UCSD-AML1 (cell line): ENCODE results near the gene IFTAP.
"Not testable (repeated sequence)": the region's sequence is repeated elsewhere in the genome, so short reads cannot be mapped to it uniquely, and the experiment has no call there.

Source experiments
- DNase-seq: peaks from one replicate; lab custom pipeline; 2025; ENCODE audit not compliant: unreplicated experiment; lab: John Stamatoyannopoulos, UW

The IFTAP gene

GRCh38 chr11:36635066-36635862, 41.0 kb downstream of the IFTAP start:
- DNase-seq = no peak

- no peak for DNase-seq
Measured at GRCh38 chr11:36638556-36638955, 44.3 kb downstream of the IFTAP start.

- no peak for DNase-seq
Measured at GRCh38 chr11:36657610-36658267, 63.4 kb downstream of the IFTAP start.

DNA sequence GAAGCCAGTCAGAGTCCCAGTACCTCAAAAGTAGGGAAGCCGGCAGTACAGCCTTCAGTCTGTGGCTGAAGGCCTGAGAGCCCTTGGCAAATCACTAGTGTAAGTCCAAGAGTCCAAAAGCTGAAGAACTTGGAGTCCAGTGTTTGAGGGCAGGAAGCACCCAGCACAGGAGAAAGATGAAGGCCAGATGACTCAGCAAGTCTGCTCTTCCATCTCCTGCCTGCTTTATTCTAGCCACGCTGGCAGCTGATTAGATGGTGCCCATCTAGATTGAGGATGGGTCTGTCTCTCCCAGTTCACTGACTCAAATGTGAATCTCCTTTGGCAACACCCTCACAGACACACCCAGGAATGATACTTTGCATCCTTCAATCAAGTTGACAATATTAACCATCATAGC, 67.1 kb downstream of the IFTAP start:
- DNase-seq = not testable (repeated sequence)

DNA sequence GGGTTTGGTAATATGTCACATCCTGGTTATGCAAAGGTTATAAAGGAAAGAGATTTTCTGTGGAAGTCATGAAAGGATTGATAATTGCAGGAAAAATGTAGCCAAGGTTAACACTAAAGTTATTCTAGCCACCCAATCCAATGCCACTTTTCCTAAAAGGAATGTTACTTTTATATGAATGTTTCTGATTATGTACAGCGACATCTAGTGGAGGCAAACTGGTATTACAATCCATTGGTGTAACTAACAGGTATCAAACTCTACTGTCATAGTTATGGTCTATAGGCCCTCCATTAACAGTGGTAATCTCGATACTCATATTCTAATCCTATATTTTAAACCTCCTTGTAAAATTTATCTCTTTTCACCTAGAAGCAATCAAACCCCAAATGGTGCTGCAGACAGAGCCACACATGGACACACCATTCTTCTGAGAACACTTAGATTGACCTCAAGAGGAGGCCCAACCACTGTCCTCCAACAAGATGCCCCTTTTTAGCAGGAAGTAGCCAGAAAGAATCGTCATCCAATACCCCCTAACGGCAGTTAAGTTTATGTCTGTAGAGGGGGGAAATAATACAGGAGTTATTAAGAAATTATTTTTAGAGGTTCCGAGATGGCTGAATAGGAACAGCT, 78.6 kb downstream of the IFTAP start:
- DNase-seq = no peak

DNA sequence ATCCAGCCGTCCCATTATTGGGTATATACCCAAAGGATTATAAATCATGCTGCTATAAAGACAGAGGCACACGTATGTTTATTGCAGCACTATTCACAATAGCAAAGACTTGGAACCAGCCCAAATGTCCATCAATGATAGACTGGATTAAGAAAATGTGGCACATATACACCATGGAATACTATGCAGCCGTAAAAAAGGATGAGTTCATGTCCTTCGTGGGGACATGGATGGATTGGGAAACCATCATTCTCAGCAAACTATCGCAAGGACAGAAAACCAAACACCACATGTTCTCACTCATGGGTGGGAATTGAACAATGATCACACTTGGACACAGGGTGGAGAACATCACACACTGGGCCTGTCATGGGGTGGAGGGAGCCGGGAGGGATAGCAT, 85.2 kb downstream of the IFTAP start:
- not testable (repeated sequence) for DNase-seq

DNA sequence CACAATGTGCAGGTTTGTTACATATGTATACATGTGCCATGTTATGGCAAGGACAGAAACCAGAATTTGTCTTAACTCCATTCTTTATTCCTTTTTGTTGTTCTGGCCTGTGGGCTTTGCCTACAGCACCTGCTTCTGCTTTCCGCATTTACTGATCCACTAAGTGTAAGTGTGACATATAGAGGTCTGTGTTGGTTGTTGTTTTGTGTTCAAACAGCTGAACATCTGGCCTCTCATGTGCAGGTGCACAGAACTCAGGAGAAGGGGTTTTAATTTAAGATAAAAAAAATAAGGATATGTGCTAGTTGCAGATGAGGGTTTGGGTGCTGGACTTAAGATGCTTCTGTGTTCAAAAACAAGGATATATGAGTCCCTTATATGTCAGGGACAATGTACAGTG, 89.5 kb downstream of the IFTAP start:
- DNase-seq = no peak

DNA sequence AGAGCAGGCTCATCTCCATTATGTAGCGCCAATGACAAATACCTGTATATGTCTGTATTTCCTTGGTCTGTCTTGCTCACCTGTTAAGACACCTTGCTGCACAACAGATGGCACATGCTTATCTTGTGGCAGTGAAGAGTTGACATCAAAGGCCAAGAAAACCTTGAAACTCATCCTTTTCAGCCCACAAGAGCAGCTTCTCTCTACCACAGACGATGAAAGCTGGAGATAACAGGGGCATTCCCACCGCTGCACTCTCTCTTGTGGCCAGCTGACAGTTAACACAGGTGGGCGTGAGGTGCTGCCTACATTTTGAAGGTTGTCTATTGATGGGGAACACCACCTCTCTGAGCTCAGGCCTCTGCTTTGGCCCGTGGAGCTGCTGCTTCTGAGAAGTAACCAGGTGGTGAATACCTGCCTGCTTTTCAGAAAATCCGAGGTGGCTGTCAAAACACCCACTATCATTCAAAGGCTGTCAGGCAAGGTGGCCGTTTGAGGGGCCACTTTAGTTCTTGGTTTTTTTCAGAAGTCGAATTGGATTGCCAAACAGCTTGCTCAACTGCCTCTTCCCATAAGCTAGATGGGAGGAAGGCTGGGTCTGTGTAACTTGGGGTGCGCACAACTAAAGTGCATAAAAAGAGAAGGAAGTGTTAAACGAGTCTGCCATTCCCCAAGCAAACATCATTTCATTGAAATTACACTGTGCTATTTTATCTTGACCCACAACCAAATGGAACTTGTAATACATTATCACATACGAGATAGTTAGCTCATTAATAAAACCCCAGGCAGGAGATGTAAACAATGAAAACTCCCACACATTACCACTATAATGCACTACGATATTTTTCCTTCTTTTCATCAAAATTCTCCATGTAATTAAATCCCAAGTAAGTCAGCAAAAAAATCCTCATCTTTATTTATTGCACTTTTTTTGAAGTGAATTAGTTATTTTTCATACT, 90.8 kb downstream of the IFTAP start:
- DNase-seq = no peak

GRCh38 chr11:36688132-36688531, 93.8 kb downstream of the IFTAP start:
- no peak for DNase-seq

DNA sequence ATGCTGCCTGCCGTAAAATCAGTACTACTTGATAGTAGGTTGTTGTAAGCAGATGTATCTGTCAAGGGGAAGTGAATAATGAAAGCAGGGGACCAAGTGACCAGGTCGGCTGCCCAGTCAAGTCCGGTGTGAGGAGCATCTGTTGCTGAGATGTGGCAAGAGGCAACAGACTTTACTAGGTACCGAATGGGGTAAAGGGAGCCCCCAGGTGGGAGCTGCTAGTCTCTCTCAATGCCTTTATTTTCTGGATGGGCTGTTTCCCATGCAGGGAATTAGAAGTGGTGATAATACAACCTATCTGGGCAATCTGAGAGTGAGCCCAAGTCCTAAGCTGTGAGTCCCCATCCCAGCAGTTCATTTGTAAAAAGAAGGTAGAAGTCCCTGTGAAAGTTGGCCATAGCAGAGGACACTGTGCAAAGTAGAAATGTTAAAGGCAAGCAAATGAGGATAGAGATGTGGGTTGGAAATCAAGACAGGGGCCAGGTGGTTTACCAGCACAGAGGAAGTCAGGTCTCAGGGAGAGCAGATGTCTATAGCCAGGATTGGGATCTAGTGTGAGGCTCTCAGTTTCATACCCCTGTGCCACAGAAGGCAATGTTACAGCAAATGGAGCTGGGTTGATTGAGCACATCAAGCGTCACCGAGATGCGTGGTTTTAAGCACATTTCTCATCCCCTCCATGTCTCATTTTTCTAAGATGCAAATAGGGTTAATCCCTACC, 94.4 kb downstream of the IFTAP start:
- no peak for DNase-seq

- DNase-seq = no peak
Measured at GRCh38 chr11:36689442-36689841, 95.1 kb downstream of the IFTAP start.

DNA sequence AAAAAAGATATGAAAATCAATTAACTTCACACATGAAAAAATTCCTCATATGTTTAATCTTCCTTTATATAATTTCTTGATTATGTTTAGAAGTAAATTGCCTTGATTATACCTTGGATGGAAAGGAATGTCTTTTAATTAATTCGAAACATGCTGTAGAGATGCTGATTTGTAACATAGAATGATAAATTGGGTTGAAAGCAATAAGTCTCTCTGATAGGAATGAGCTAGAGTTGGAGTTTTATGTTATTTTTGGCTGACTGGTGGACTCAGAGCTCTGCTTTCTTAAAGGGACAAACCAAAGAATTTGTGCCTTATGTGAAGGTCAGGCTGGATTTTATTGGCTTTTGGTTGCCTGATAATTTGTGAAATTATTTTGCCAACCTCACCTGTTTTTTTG, 98.4 kb downstream of the IFTAP start:
- no peak for DNase-seq

DNA sequence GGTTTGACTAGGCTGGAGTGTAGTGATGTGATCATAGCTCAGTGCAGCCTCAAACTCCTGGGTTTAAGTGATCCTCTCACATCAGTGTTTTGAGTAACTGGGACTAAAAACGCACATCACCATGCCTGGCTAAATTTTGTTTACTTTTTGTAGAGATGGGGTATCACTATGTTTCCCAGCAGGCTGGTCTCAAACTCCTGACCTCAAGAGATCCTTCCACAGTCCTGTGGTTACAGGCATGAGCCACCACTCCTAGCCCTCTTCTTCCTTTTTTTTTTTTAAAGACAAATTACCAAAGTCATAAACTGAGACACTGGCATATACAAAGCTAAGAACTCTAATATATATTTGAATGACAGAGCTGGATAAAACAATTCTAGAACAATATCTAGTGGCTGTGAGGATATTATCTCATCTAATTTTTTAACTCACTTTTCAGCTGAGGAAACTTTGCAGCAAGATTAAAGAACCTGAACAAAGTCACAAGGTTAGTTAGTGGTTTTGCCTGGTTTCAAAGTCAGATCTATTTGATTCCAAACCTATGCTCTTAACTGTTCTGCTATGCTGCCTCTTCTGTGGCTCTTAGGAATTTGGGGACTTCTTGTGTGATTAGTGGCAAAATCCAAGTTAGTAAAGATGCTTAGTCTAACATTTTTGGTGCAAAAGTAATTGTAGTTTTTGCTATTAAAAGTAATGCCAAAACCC, 99.0 kb downstream of the IFTAP start:
- DNase-seq = no peak

DNA sequence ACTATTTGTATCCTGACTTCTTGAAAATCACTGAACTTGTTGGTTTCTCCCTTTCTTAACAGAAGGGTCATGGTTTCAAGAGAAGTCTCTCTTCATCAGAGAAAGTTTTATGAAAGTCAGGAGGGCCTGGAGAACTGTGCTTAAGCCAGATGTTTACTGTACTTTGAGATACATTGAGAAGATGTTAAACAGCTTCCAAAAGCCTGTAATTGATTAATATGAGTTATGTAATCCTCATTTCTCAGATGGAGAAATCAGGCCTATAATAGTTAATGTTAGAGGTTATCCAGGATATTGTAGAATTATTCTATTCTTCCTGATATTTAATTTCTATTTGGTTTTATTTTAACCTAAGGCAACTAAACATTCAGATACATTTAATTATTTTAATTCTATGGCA, 100.8 kb downstream of the IFTAP start:
- DNase-seq = no peak

GRCh38 chr11:36695571-36695970, 101.3 kb downstream of the IFTAP start:
- no peak for DNase-seq

DNA sequence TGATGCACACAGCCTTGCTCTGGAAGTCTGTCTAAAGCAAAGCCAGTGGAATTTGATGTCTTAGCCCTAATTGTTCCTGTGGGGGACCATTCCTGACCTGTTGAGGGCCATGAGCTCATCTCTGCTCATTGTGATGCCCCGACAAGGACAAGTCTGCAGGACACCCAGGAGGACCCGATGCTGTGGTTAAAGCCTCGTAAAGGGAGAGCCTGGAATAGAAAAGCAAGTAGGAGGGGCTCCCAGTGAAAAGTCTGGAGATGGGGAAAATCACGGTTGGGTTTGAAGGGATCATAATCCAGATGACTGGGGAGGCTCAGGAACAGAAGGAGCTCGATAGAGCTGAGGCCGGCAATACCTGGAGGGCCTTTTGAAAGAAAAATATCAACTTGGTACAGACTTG, 102.2 kb downstream of the IFTAP start:
- DNase-seq = no peak

- DNase-seq = no peak
Measured at GRCh38 chr11:36699271-36699670, 105.0 kb downstream of the IFTAP start.

GRCh38 chr11:36700246-36700645, 105.9 kb downstream of the IFTAP start:
- DNase-seq = no peak

GRCh38 chr11:36702330-36703054, 108.2 kb downstream of the IFTAP start:
- DNase-seq = no peak
